ENCODE measurements around the gene DRC7. TPM values are rescaled to one million over a fixed set of nuclear protein-coding genes. Genes with fewer than 3 reads are reported as not detected.

DRC7 gene
- total RNA-seq, 1 donor from 2014 or later = not detected

GRCh38 chr16:57752203-57752580, 57.6 kb downstream of the DRC7 start:
- H3K27me3 ChIP-seq = no peaks in the 10 kb centered on the region
- no peaks in the 10 kb centered on the region for H3K4me1 ChIP-seq
- no peak overlapping the region for H3K4me3 ChIP-seq
- H3K36me3 ChIP-seq = peaks cover 3 to 37% of the 10 kb centered on the region in 2 donors
- no peaks in the 10 kb centered on the region for H3K9me3 ChIP-seq
- intact Hi-C loops (cut with DNase I) = no loop called here
- DNase-seq (ENCODE audit: low spot score in 2 of 2) = no peak
- H3K27ac ChIP-seq = no peak overlapping the region
- no peak for TF ChIP-seq CTCF (IDR thresholded peaks at IDR 0.05)

GRCh38 chr16:57752581-57753447, 58.2 kb downstream of the DRC7 start:
- Histone ChIP-seq H3K4me1 (no peaks in the 10 kb centered on the region), H3K27ac (no peak overlapping the region), H3K36me3 (peaks cover 3 to 33% of the 10 kb centered on the region in 2 donors), H3K27me3 (no peaks in the 10 kb centered on the region), H3K4me3 (no peak overlapping the region), H3K9me3 (no peaks in the 10 kb centered on the region)
- no peak for DNase-seq (ENCODE audit: low spot score in 2 of 2)
- intact Hi-C loops (cut with DNase I) = no loop called here
- TF ChIP-seq CTCF (IDR thresholded peaks at IDR 0.05) = no peak

GRCh38 chr16:57753448-57754353, 59.1 kb downstream of the DRC7 start:
- peaks cover 3 to 33% of the 10 kb centered on the region in 2 donors for H3K36me3 ChIP-seq

GRCh38 chr16:57754354-57755060, 59.9 kb downstream of the DRC7 start:
- Histone ChIP-seq H3K36me3 (peaks cover 7 to 41% of the 10 kb centered on the region in 2 donors), H3K9me3 (no peaks in the 10 kb centered on the region), H3K4me3 (no peak overlapping the region), H3K4me1 (no peaks in the 10 kb centered on the region), H3K27ac (no peak overlapping the region), H3K27me3 (no peaks in the 10 kb centered on the region)
- intact Hi-C loops (cut with DNase I) = no loop called here
- no peak for TF ChIP-seq CTCF (IDR thresholded peaks at IDR 0.05)
- DNase-seq (ENCODE audit: low spot score in 2 of 2) = no peak

More at GRCh38 chr16:57753448-57754353, 59.1 kb downstream of the DRC7 start:
- no peak for DNase-seq (ENCODE audit: low spot score in 2 of 2)
- no peaks in the 10 kb centered on the region for H3K27me3 ChIP-seq
- no peak for TF ChIP-seq CTCF (IDR thresholded peaks at IDR 0.05)
- H3K4me1 ChIP-seq = no peaks in the 10 kb centered on the region
- no peaks in the 10 kb centered on the region for H3K9me3 ChIP-seq
- intact Hi-C loops (cut with DNase I) = no loop called here
- H3K27ac ChIP-seq = no peak overlapping the region
- no peak overlapping the region for H3K4me3 ChIP-seq

- peaks cover 13 to 47% of the 10 kb centered on the region in 2 donors for H3K36me3 ChIP-seq
- intact Hi-C loops (cut with DNase I) = no loop called here
- DNase-seq (ENCODE audit: low spot score in 2 of 2) = no peak
Observed at GRCh38 chr16:57755061-57755684, 60.6 kb downstream of the DRC7 start.

More at GRCh38 chr16:57755061-57755684, 60.6 kb downstream of the DRC7 start:
- Histone ChIP-seq H3K9me3 (no peaks in the 10 kb centered on the region), H3K4me3 (no peak overlapping the region), H3K27ac (no peak overlapping the region), H3K27me3 (no peaks in the 10 kb centered on the region), H3K4me1 (no peaks in the 10 kb centered on the region)
- TF ChIP-seq CTCF (IDR thresholded peaks at IDR 0.05) = no peak
